HG03565 (cell line): ENCODE data around the gene NTRK3.

ENCODE experiments used
- ATAC-seq: cut with Tn5 transposase; IDR thresholded peaks from one replicate; pipeline ENCODE4 v1.9.1; 2021; ENCODE audit warnings: mild to moderate bottlenecking, moderate library complexity; ENCODE audit not compliant: unreplicated experiment

The NTRK3 gene

DNA sequence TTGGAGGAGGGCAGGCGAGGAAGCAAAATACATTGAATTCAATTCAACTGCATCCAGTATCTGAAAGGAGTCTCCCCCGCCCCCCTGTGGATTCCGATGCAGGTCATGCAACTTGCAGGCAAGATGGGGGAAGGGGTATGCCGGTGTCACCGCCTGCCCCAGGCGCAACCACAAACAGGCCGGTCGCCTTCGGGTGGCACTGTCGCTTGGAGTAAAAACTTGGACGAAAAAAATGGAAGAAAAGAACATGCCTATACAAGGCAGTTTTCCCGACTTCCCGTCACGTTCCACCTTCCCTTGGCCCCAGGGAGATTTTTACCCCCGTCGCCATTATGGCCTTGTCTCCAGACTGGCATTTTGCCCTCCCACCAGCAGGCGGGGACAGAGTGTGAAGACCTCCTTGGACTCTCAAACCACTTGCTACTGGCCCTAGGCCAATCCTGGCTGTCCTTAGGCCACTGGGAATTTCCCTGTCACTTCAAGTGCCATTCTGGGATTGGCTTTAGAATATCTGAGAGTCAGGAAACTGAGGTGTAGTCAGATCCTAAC, 1.6 kb upstream of the NTRK3 start:
- no peak for ATAC-seq

DNA sequence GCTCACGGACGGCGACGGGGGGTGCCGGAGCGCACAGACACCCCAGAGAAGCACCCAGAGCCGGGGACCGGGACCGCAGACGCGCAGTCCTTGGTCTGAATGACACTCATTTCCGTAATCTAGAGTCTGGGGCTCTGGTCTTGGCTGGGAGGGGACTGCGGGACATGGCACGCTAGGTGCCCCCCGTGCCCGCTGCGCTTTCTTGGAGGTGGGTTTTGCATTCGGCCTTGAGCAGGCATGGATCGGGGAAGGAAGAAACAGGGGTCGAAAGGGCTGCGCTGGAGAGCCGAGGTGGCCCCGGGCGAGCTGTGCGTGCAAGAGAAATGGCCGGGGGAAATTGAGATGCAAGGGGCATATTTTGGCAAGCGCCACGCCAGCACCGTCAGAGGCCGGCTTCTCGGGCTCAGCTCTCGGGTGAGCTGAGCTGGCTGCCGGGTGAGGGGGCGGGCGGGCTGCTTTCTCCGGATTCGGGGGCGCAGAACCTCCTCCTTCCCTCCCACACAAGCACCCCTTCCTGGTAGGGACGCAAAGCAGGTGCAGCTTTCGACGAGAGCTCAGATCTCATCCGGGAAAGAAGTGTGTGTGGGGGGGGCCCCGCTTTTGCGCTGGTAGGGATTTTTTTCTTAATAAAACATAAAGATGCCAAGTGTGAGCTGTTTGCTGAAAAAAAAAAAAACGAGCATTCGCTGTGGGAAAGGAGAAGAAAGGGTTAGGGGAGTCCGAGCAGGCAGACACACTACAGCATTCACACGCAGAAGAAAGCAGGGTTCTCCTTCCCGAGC, 963 bp upstream of the NTRK3 start:
- no peak for ATAC-seq

DNA sequence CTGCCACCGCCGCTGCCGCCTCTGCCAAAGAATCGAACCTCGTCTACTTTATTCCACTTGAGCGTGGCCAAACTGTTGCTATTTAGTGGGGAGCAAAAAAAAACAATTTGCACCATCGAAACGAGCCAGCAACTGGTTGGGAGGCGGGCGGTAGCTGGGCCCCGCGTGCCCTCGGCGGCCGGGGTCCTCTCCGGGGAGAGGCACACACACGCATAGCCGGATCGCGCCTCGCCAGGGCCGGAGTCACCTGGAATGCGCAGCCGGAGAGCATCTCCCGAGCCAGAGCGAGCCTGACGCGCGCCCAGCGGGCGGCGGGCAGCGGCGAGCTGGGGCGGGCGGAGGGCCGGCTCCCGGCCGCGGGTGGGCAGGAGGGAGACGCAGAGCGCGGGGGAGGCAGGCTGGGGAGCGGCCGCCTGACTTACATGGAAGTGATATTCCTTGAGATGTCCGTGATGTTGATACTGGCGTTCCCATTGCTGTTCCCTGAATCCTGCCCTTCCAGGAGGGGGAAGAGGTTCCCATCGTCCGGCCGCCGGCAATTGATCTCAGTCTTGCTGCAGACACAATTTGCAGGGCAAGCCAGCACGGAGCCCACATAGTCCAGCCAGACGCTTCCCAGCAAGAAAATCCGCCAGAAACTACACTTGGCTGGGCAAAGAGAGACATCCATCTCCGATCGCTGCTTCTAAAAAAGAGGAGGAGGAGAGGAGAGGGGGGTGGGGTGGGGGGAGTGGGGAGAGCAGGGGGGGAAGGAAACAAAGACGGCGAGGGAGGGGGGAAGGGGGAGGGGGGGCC, 858 bp downstream of the NTRK3 start:
- ATAC-seq, result no peak

DNA sequence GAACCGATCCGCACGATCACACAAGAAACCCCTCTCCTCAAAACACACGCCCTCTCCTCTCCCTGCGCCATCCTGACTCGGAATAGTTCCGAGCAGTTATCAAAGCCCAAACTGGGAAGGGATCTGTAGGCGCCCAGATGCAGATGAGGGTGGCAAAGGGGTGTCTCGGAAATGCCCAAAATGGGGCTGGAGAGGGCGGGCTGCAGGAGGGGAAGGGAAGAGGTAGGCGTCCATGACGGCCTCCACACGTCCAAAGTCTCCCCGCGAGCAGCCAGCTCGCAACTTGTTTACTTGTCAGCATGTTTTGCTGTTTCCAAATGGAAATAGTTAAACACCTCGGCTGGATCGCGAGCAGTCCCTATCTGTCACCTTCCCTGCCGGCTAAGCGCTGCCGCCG, 1.5 kb downstream of the NTRK3 start:
- no peak for ATAC-seq

DNA sequence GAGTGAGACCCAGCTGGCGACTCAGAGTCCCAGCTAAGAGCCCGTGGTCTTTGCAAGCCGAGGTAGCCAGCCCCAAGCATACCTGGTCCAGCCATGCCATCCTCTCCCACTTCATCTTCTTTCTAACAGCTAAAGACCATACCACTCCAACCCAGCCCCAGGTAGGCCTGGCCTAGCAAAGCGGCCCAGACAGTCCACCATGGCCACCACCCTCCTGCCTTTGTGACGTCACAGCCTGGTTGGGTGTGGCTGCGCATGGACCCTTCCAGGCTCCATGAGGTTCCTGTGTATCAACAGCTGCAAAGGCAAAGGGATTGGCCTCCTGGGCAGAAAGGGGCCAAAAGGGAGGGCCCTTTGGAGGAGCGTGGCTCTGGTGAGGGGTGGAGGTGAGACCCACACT, 4.1 kb downstream of the NTRK3 start:
- no peak for ATAC-seq

DNA sequence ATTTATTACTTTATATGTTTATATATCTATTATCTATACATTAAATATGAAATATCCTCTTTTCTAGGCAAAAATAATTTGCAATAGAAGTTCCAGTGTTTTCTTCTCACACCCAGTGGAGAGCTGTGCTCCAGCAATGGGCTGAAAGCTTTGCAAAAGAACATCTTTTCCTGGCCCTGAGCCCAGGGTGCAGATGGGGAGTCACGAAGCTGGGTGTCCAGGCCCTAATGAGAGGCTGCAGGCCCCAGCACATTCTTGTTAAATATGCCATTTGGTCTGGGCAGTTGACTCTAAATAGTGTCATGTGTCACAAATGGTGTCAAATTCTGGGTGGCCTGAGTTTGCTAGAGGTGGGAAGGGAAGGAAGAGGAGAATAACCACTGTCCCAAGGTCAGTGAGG, 5.7 kb downstream of the NTRK3 start:
- no peak for ATAC-seq

DNA sequence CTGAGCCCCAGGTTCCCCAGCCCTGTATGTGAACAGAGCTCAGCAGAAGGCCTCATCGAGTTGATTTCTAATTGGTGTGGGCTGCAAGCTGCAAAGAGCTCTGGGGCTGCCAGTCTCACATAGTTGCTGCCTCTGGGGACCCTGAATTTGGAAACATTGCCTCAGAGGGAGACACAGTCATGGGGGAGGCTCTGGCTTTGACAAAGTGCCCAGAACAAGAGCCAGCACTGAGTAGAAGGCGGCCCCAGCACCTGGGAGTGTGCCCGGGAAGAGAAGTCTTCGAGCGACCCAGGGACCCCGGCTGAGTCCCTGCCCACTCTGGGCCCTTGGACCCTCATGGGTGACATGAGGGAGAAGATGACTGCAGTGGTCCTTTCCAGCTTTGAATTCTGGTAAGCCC, 7.3 kb downstream of the NTRK3 start:
- ATAC-seq, result no peak

DNA sequence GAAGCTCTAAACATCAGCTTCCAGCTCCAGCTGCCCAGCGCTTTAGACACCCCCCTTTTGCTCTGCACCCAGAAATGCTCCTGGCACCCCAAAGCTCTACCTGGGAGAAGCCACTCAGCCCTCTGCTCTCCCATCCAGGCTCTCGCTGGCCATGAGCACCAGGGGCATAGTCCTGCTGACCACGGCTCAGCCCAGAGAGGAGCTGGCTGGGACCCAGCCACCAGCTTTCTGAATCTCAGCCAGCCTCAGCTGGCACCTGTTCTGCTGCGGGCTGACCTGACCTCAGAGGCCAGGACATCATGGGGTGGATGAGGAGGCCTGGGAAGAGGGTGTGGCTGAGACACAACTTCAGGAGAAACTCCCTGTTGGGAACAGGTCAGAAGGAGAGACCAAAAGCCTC, 8.6 kb downstream of the NTRK3 start:
- ATAC-seq, result no peak

DNA sequence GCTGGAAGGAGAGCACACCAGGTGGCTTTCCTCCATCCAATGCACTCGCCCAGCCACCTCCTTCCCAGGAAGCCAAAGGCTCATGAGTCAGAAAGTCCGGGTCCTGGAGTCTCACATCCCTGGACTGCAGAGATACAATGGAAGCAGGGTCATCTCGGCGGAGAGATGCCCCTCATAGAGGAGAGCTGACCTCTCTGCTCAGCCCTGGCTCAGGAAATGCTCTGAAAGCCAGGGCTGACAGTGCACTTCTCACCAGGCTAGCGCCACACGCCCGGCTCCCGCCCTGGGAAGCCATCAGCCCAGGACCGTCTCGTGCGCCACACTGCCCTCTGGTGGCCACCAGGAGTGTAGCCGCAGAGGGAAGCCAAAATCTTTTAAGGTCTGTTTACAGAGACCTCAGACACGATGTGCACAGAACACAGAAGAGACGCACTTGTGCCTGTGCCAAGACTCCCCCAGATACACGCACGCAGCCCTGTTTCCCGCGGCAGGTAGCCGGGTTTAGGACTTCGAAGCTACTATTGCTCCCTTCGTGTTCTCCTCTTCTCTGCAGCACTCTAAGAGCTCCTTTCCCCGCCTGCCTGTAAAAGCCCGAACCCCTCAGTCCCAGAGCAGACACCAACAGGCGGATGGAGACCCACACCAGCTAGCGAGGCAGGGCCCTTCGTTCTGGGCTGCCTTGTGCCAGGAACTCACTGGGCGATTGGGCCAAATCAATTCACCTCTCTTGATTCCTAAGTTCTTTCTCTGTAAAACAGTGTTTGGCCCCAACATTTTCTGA, 9.7 kb downstream of the NTRK3 start:
- ATAC-seq, result peak; percentile 82

DNA sequence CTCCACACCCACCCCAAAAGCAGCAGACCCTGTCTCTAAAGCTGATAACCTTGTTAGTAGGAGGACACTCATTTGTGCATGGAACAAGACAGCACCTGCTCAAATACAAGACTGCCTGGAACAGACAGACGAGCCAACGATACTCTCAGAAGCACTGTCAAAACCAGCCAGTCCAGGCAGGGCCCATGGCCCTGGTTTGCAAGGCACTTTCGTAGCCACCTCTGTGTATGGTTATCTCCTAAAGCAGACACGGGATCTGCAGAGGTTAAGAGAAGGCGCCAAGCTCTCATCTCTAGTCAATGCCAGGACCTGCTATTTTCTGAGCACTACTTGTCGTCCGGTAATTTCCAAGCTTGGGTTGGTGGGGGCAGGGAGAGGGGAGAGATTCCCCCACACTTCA, 10.5 kb downstream of the NTRK3 start:
- no peak for ATAC-seq

DNA sequence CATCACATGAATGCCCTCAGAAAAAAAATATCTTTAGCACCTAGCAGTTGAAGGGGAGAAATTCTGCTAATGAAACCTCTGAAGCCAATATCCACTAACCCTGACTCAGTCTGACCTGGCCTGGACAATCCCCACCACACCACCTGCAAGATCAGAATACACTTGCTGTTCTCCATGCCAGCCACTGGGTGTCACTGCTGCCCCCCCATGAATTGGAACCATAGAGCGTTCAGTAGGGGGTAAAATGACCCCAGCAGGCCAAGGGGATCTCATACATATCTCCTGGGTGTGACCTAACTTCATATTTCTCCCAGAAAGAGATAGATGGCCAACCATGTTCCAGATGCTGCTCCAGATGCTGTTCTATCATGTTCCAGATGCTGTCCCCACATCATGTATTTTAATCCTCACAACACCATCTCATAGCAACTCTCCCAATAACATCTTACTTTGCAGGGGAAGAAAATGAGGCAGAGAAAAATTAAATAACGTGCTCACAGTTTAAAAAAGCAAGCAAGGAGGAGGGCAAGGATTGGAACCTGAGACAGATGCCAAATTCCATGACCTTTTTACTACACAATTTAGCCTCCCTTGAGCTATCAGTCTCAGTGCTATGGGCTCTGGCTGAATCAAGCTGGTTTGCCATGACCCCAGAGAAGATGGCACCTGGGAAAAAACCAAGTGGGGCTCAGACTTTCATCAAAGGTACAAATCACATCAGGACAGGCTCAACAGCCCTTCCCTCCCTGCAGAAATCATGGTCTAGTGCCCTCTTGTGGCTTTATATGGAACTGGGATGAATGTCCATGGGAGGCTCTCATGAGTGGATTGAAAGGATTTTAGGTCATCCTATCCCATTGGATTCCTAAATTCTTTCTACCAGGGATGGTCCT, 12.4 kb downstream of the NTRK3 start:
- no peak for ATAC-seq

DNA sequence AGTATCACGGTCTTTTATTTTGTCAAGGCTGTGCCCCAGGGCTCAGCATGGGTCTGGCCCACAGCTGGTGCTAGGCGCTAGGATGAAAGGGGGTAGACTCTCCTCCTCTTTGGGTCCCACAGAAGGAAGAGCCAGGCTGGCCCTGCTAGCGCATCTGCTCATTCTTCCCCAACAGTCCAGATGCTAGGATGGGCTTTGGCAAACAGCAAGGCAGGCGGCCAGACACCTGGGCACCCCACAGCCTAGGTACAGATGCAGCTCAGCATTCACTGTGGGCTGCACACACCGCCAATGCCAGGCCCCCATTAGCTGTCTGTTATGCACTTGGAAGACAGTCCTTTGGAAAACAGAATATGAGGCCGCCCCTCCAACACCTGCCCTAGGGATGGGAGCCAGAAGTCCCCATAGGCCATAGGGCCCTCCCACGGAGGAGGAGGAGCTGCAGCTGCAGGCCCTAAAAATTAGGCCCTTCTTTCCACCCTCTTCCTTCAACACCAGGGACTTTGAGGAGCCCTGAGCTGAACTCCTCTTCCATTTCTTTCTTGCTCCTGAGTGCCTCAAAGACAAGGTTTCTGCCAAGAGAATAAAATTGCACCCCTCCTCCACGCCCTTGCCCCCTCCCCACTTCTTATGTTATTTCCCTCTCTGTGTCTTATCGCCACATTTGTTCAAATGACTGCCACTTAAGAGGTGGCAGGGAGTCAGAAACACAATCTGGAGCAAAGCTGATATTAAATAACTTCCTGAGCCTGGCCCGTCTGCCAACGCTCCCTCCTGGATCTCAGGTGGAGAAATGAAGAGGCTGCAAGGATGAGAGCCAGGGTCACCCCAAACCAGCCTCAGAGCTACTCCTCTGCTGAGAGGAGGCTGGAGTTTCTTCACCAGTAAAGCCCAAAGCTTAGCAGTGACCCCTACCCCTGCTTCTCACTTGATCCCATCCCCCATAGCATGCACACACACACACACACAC, 13.7 kb downstream of the NTRK3 start:
- ATAC-seq, result no peak

DNA sequence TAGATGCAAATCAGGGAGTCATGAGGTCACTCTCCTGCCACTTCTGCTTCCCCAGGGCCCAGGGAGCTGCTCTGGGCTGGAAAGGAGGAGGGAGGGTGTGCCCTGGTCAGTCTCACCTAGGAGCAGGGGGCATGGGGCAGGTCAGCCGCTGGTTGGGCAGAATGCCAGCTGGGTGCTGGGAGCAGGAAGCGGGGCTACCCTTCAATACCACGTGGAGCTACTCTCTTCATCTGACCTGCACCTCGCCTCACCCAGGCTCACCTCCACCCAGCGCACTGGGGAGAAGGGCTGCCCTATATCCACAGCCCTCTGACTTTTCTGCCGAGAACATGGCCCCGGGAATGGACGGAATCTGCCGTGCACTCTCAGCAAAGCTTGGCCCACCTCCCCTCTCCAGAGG, 15.1 kb downstream of the NTRK3 start:
- no peak for ATAC-seq

DNA sequence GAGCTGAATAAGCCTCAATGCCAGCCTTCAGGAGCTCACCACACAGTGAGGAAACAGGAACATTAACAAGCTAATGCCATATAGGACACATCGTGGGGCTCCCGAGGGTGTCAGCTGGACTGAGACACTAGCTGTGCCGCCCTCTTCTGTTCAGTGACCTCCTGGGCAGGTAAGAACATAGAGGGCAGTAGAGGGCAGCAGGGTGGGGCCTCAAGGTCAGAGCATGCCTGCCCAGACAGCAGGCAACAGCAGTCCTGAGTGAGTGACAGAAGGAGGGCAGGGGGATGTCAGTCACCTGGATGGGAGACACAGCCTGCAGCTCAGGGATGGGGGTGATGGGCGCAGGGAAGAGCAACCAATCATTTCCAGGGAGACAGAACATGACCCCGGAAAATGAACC, 15.5 kb downstream of the NTRK3 start:
- ATAC-seq, result no peak

DNA sequence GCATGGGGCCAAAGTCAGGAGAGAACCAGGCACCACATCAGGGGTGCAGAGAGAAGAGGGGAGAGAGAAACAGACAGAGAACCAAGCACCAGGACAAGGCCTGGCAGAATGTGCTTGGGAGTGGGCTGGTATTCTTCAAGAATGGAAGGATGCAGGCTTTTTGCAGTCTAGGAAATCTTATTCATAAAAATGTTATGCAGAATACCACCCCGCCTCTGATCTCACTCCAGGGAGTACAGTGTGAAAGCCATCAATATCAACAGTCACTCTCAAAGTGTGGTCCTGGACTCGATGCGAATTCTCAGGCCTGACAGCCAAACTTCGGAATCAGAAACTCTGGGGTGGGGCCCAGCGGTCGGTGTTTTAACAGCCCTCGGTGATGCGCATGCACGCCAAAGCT, 16.9 kb downstream of the NTRK3 start:
- ATAC-seq, result no peak

DNA sequence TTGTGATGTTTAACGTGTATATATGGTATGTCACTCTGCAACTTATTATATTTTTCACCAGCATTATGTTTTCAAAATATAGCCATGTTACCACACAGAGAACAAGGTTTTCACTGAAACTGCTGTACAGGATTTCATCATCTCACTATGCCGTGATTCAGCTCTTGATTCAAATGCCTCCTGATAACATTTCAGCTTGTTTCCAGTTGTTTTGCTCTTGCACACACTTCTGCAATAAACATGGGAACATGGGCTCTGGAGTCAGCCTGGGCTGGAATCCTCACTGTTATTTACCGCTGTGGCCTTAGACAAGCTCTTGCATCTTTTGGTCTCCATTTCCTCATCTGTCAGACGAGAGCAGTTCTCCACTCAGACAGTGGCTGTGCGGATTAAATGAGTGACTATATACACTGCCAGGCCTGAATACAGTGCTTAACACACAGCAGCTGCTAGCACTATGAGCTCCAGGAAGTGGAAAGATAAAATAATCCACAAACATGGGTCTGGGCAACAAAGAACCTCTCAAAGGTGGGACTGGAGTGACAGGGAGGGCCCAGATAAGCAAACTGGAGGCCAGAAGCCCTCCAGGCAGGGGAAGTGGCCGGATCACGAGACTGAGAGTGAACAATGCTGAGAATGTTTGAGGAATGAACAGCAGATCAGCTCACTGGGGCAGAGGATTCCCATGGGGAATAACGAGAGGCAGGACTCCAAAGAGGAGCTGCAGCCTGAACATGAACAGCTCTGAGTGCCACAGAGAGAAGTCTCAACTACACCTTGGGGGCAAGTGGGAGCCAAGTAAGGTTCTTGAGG, 17.7 kb downstream of the NTRK3 start:
- ATAC-seq, result no peak

DNA sequence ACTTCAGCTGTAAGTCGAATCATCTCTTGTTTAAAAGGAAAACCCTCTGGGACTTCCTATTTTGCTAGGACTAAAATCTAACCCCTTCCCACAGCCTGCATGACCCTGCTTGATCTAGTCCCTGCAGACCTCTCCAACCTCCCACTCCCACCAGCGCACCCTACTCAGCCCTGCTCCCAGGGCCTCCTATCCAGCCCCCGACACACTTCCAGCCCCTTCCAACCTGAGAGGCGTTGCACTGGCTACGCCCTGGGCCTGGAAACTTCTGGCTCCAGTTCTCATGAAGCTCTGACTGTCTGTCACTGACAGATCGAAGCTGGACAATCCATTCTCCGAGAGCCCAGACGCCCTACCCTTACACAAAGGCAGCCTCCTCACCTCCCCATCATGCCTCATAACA, 21.8 kb downstream of the NTRK3 start:
- no peak for ATAC-seq

DNA sequence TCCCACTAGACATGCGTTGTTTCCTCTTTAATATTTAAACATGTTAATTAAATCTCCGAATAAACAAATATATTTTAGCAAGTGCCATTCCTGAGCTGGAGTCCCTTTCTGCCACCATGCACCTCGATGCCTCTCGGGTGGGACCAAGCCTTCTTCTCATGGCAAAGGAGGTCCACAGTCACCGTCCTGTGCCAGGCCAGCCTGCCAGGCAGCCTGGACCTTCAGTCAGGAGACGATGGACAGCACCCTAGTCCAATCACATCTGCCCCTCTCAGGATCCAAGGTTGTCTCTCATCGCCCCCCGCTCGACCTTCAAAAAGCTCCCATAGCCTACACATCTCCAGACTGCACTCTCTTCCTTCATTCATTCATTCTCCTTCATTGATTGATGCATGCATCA, 22.6 kb downstream of the NTRK3 start:
- ATAC-seq, result no peak
